ENCODE data around the gene NBEAL2. TPM values are rescaled to one million over a fixed set of nuclear protein-coding genes. Genes with fewer than 3 reads are reported as not detected.

Gene NBEAL2
- total and polyA plus RNA-seq, 10 of the 15 experiments (the other 5 are each of a cell fraction or from before 2014, with no cell fraction given): 0.07 to 127 (median 29.4) TPM

GRCh38 chr3:46978985-46979944 is at the start of gene NBEAL2 (continued):
- no peak for TF ChIP-seq MYC (IDR thresholded peaks at IDR 0.05; ENCODE audit: insufficient read depth, insufficient read length, insufficient replicate concordance, low read length, severe bottlenecking)
- peak; percentile 100 for TF ChIP-seq SMARCA5 (IDR thresholded peaks at IDR 0.05)
- TF ChIP-seq CREM (IDR thresholded peaks at IDR 0.05; ENCODE audit: low read depth): 0 out of 2 replicates have a peak, but pooled peaks have one; percentile 16
- peak; percentile 71 for TF ChIP-seq MAX (IDR thresholded peaks at IDR 0.05; ENCODE audit: low read depth, low read length)
- 0 out of 2 replicates have a peak, but pooled peaks have one; percentile 75 for TF ChIP-seq ZSCAN29 (IDR thresholded peaks at IDR 0.05)
- TF ChIP-seq CBFB (IDR thresholded peaks at IDR 0.05; ENCODE audit: low read depth): peak; percentile 47; the same call in 1 of the 2 replicates
- no peak for TF ChIP-seq CBX3 (IDR thresholded peaks at IDR 0.05; ENCODE audit: borderline replicate concordance, low read depth)
- TF ChIP-seq IRF5 (IDR thresholded peaks at IDR 0.05; ENCODE audit: borderline replicate concordance): no peak
- TF ChIP-seq JUND (IDR thresholded peaks at IDR 0.05; ENCODE audit: low read depth, low read length): no peak
- TF ChIP-seq KDM1A (IDR thresholded peaks at IDR 0.05; ENCODE audit: borderline replicate concordance): no peak
- peak; percentile 85 for TF ChIP-seq HDGF (IDR thresholded peaks at IDR 0.05)
- 0 out of 2 replicates have a peak, but pooled peaks have one; percentile 12 for TF ChIP-seq CREB1 (IDR thresholded peaks at IDR 0.05; ENCODE audit: low read depth)
- peak; percentile 18; the same call in 1 of the 2 replicates for TF ChIP-seq SMC3 (IDR thresholded peaks at IDR 0.05; ENCODE audit: borderline replicate concordance, low read length)
- no peak for TF ChIP-seq ATF7 (IDR thresholded peaks at IDR 0.05; ENCODE audit: low read depth)
- no peak; the same call in 1 of the 2 replicates for TF ChIP-seq TARDBP (IDR thresholded peaks at IDR 0.05; ENCODE audit: borderline replicate concordance)
- TF ChIP-seq, protein P1, sequence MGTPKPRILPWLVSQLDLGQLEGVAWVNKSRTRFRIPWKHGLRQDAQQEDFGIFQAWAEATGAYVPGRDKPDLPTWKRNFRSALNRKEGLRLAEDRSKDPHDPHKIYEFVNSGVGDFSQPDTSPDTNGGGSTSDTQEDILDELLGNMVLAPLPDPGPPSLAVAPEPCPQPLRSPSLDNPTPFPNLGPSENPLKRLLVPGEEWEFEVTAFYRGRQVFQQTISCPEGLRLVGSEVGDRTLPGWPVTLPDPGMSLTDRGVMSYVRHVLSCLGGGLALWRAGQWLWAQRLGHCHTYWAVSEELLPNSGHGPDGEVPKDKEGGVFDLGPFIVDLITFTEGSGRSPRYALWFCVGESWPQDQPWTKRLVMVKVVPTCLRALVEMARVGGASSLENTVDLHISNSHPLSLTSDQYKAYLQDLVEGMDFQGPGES (IDR thresholded peaks at IDR 0.05): no peak
- peak; percentile 40; the same call in 1 of the 2 replicates for TF ChIP-seq NR2C1 (IDR thresholded peaks at IDR 0.05)
- peak; percentile 47; the same call in 1 of the 2 replicates for TF ChIP-seq TAF1 (IDR thresholded peaks at IDR 0.05; ENCODE audit: borderline replicate concordance, low read depth, low read length)
- TF ChIP-seq BCL11A (IDR thresholded peaks at IDR 0.05; ENCODE audit: low read depth, low read length): no peak
- no peak; the same call in 1 of the 2 replicates for TF ChIP-seq ZNF592 (IDR thresholded peaks at IDR 0.05)
- TF ChIP-seq SP1 (IDR thresholded peaks at IDR 0.05; ENCODE audit: low read depth, low read length): peak; percentile 24
- TF ChIP-seq WRNIP1 (IDR thresholded peaks at IDR 0.05; ENCODE audit: borderline replicate concordance, low read depth, low read length): no peak
- TF ChIP-seq POLR2AphosphoS2 (IDR thresholded peaks at IDR 0.05; ENCODE audit: low read depth, low read length): no peak

Data from GM12878 (cell line).